Stimulated activated CD4-positive, alpha-beta T cell treated with anti-CD3 and anti-CD28 coated beads, TNF-alpha, amount 100 ng/mL, for 1 hour (primary cell): ENCODE results near the gene CPA2.
"Not testable (repeated sequence)": the region's sequence is repeated elsewhere in the genome, so short reads cannot be mapped to it uniquely, and the experiment has no call there.

ENCODE experiments used
- DNase-seq, 3 donors: peaks; one replicate each; pipeline ENCODE4 v3.0.0-alpha.2; 2020; ENCODE audit warnings: low read depth in 3 of 3, low spot score in 1 of 3

Gene CPA2

DNA sequence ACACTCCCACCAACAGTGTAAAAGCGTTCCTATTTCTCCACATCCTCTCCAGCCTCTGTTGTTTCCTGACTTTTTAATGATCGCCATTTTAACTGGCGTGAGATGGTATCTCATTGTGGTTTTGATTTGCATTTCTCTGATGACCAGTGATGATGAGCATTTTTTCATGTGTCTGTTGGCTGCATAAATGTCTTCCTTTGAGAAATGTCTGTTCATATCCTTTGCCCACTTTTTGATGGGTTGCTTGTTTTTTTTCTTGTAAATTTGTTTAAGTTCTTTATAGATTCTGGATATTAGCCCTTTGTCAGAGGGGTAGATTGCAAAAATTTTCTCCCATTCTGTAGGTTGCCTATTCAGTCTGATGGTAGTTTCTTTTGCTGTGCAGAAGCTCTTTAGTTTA is 17.0 kb upstream of the CPA2 start:
- DNase-seq = not testable (repeated sequence)

DNA sequence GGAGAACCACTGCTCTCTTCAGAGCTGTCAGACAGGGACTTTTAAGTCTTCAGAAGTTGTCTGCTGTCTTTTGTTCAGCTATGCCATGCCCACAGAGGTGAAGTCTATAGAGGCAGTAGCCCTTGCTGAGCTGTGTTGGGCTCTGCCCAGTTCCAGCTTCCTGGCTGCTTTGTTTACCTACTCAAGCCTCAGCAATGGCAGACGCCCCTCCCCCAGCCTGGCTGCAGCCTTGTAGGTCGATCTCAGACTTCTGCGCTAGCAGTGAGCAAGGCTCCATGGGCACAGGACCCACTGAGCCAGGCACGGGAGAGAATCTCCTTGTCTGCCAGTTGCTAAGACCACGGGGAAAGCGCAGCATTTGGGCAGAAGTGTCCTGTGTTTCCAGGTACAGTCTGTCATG is 12.1 kb upstream of the CPA2 start:
- no peak for DNase-seq

DNA sequence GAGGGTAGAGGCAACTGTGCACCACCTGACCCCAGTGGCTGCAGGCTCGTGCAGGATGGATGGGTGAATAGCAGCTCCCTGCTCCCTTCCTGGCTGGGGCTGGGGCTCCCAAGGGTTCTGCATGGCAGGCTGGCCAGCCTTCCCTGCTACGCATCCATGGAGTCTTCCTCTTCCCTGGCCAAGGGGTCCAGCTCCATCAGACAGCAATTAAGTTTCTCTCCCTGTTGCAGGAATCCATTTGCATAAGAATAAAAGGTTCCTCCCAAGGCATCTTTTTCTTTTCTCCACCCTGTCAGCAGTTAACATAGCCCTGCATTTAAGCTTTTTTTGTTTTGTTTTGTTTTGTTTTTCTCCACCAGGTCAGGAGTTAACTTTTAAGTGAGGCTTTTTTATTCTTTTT is 10.0 kb upstream of the CPA2 start:
- no peak for DNase-seq

DNA sequence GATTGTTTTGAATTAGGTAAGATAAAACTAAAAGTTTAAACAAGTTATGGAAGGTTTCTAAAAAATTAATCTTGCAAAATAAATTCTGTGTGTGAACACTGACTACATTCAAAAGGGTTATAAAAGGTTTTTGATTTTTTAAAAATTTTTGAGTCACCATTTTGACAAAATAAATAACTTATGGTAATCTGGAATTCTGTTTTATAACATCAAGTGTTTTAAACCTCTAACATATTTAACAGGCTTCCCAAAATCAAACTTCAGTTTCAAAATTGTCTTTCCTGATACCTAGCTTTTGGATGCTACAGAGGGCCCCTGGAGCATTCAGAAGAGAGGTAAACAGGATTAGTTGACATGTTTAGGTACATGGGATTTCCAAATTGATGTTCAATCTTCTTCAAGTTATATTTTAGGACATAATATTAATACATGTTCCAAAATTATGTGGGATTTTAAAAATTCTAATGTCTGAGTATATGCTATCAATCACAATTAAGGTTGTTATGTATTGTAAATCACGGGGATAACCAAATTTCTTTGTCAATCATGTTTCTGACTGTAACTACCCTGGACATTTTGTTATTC is 8.1 kb upstream of the CPA2 start:
- DNase-seq = no peak

DNA sequence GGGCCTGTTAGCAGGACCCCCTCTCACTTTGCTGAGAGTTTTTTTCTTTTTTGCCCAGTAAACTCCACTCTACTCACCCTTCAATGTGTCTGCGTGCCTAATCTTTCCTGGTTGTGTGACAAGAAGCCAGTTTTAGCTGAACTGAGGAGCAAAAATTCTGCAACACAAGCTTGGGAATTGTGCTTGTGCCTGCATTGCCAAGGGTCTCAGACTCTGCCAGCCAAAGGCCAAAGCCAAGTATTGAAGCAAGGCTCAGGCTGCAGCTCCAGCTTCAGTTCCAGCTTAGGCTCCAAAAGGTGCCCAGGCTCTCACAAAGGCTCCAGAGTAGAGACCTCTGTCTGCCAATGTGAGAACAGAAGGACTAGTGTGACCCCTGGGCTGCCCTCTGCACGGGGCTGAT is 4.2 kb upstream of the CPA2 start:
- no peak for DNase-seq

DNA sequence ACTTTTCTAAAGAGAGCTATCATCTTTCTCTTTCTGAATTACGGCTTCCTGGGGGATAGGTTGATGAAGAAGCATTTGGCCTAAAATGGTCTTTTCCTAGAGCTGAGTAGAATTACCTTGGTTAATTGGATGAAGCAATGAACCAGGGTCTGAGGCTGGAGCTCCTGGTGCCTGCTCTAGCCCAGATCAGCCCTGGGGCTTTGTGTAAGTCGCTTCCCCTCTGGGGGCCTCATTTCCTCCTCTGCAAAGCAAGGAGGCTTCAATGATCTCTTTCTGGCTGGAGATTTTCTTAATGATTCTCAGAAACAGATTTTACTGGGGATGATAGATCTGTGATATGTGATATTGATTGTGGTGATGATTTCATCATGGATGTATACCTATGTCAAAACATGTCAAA is 3.5 kb upstream of the CPA2 start:
- DNase-seq = no peak

DNA sequence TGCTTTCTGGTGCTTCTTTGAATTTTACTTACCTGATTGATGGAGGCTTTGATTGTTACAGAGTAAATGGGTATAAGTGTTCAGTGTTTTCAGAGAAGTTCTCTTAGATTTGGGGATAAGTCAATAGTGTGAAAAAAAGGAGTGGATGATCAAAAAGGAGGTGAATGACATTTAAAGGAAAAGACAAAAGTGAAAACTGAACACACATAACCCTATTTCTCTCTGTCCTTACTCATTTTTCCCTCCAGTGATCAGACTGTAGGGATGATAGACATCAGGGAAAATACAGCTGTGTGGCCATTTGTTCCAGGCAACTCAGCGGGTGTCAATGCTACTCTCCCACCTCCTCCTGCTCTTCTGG is 278 bp downstream of the CPA2 start:
- no peak for DNase-seq

DNA sequence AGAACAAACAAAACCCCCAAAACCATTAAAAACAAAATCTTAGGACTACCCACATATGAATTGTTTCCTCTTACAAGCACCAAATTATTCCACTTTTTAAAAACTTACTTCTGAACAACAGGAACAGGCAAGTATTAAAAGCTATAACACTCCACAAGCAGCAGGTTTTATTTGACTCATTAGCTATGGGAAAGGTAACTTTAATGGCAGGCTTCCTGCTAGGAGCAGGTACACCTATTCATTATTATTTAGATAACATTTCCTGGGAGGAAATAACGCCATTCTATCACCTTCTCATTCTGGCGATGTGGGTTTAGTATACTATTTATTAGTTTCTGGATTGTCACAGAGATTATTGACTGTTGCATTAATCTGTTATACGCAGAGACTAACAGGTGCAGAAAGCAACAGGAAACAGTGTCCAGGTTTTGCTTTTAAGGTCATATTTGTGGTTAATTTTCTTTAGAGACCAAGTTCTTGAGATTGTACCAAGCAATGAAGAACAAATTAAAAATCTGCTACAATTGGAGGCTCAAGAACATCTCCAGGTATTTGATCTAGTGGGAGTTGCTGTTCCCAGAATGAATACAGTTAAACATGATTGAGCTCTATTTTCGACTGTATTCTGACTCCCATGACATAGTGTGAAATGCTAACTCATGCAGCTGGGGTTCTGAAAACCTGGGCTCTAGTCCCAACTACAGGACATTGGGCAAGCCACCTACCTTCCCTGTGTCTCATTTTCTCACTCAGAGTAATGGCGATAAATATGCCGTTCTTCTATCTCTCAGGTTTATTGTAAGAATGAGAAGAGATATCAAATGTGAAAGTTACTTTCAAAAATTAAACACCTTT is 2.0 kb downstream of the CPA2 start:
- no peak for DNase-seq

DNA sequence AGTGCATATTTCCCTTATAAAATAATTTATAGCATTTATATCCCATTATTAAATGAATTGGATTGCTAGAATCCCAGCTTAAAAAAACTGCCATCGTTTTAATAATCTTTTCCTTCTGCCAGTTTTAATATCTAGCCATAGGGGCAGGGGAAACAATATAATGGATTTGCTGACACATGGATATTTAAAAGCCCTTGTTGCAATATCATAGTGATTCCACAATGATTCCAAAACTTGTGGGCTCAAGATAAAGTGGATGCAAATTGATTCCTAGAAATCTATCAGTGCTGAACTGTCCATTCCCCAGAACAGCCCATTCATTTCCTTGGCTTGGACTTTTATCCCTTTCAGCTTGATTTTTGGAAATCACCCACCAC is 2.6 kb downstream of the CPA2 start:
- DNase-seq = no peak

DNA sequence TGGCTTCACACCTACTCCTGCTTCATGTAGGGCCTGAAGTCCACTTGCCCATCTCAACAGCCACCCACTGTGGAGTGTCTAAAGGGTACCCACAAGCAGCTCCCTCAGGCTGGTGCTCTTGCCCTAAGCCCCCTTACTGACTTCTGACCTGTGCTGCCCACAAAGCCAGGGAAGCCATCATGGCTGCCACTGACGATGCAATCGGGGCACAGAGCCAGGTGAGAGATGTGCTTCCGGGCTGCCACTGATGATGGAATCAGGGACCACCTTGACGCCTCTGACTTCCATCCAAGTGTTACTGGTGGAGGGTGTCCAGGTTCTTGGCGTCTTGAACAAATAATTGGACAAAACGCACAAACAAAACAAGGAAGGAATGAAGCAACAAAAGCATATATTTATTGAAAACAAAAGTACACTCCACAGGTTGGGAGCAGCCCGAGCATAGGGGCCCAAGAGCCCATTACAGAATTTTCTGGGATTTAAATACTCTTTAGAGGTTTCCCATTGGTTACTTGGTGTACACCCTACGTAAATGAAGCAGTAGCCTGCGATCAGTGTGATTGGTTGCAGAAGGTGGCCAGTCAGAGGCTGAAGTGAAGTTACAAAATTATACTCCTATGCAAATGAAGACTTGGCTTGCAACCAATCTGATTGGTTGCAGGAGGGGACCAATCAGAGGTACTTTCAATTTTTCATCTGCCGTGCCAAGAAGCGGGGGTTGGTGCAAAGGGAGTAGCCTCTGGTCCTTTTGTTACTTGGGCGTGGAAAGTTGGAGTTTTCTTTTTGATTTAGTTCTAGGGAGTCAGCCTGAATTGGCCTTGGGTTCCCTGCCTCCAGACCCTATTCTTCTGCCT is 4.5 kb downstream of the CPA2 start:
- no peak for DNase-seq

DNA sequence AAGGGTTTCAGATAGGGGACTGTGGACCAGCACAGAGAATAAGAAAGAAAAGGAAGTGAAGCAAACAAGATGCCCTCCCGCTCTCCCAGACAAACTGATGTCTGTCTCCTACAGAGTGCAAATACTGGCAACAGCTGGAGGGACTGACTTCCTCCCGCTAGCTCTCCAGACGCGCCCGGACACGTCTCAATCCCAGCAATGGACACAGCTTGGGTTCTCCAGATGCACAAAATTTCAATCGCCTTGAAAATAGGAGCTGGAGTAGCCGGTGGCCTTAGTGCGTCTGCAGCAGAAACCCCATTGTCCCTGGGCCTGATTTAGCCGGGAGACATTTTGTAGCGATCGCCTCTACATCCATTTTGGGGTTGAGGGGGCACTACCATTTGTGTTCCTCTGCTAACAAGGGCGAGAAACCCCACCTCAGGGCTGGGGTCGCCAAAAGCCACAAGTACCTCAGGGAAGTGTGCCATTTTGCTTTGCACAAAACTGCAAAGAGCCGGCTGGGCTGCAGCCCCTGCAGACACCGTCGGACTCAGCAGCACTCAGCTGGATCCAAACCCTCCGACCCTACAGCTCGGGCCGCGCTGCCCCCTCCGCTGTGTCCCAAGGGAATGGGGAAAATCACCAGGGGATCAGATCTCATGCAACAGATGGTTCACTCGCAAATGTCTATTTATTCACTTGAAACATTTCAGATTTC is 5.9 kb downstream of the CPA2 start:
- no peak for DNase-seq

DNA sequence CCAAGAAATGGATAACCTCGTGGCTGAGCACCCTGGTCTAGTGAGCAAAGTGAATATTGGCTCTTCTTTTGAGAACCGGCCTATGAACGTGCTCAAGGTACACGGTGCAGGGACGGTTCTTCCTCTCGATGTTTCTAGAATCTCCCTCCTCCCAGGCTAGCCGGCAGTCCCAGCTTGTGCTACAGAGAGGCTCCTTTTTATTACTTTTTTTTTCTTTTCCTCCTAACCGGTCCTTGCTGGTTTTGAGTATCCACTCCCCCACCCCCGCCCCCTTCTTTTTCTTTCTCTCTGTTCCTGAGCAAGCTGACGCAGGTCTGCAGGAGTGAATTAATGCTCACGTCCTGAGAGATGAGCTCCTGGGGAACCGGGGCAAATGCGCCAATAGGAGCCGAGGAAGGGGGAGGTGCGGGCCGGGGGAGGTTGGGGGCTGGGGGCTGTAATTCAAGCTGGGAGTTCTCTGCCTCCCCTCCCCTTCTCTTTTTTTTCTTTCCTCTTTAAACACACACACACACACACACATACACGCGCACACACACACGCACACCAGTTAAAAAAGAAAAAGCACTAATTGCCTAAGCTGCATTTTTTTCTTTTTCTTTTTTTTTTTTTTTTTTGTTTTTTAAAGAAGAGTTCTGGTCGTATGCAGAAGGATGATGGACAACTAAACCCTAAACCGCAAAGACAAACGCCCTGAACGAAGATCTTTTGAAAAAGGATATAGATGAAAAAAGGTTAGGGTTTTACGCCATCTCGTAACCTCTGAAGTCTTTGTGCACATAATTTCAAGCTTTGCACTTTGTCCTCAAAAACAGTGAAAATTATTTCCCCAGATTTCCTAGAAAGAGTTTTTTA is 6.6 kb downstream of the CPA2 start:
- DNase-seq = no peak

DNA sequence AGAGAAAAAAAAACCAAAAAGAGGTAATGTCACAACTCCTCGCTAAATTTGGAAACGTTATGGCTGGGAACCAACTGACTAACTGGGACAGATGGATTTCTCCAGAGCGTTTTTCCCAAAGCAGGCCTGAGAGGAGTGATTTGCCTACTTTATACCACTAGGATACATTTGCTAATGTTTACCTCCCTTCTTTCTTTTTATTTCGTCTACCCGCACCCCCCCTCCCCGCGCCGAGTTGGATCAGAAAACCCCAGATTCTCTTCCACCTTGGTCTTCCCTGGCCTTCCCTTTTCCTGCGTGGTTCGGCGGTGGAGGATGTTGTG is 7.2 kb downstream of the CPA2 start:
- DNase-seq = no peak

DNA sequence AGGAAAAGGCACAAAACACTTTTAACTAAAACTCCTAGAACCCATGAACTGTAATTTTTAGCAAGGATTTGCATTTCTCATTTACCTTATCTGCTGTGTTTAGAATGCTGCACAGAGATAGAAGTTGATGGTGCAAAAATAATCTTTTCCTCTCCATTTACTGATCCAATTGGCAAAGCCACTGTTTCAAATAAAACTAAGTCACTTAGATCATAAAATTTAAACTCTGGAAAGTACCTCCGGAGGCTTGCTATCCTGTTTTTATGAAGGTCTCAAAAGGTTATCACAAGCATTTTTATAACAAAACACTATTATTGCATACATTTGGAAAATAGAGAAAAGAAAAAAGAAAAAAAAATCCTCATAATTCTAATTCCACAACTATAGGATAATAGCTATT is 7.6 kb downstream of the CPA2 start:
- DNase-seq = no peak

DNA sequence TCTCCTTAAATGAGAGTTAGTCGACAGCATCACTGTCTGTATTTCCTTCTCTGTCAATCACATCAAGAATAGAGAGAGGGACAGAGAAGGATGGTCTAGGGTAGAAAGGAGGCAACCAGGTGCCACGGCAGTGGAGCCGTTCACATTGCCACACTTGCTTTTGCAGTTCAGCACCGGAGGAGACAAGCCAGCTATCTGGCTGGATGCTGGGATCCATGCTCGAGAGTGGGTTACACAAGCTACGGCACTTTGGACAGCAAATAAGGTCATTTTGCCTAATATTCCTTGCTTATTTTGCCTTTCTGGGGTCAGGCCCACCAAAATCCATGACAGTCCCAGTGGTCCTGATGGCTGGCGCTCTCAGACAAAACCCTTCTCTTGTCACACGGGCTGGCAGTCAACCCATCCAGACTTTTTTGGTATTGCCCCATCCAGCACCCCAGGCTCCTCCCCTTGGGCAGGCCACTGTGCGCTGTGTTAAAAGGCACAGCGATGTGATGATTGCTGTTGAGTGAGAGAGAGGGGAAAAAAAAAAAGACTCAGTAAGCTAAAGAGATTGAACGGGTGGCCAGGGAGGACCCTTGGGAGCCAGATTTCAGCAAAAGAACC is 8.4 kb downstream of the CPA2 start:
- DNase-seq = no peak

DNA sequence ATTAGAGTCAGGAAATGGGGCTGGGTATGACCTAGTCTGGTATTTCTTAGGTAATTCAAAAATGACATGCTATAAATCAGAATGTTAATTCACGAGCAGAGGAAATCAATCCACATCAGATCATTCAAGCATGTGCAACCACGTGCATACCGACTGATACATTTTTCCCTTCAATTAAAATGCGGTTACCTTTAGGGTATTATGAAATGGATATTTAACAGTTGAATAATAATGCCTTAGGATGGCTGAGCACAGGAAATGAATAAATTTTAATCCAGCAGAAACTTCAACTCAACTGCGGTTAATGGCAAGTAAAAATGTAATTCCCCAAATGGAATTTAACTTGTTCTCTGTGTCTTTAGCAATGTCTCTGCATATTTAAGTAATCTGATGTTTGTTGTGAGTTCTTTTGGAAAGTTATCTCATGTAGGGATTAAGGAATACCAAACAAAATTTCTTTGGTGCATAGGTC is 9.2 kb downstream of the CPA2 start:
- no peak for DNase-seq

DNA sequence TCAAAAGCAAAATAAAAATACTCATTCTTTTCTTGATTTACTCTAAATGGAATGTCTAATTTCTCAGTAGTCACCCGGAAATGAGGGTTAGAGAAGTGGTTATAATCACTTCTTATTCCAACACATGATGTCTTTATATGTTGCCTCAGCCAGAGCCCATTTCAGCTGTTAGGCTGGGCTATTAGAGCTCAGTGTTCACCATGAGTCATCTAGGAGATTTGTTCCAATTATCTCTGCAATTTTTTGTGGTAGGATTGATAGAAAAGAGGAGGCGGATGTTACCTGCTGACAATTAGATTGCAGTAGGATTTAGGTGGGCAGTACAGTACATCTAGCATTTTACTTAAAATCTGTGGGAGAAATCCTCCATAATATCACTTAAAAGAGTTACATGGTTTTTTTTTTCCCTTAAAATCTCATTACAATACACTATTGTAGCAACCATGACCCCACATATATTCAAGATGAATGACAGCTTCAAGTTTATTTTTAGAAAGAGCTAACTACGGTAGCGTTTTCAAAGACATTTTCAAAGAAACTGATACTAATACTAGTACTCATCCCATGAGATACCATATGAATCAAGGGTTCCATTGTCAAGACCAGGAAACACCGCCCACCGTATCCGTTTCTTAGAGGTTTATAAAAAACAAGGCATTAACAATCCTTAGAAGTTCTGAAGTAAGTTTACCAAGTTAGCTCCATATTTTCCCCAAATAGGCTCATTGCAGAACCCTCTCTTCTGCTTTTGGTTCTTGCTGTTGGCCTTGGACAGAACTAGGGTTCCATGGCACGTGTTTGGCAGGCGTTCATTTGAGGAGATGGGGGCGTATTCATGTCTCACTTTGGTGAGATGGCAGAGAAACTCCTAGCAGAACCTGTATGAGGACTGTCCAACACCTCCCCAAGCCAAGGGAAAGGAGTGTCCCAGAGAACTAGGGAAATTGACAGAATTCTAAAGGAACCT is 10.4 kb downstream of the CPA2 start:
- DNase-seq = no peak

DNA sequence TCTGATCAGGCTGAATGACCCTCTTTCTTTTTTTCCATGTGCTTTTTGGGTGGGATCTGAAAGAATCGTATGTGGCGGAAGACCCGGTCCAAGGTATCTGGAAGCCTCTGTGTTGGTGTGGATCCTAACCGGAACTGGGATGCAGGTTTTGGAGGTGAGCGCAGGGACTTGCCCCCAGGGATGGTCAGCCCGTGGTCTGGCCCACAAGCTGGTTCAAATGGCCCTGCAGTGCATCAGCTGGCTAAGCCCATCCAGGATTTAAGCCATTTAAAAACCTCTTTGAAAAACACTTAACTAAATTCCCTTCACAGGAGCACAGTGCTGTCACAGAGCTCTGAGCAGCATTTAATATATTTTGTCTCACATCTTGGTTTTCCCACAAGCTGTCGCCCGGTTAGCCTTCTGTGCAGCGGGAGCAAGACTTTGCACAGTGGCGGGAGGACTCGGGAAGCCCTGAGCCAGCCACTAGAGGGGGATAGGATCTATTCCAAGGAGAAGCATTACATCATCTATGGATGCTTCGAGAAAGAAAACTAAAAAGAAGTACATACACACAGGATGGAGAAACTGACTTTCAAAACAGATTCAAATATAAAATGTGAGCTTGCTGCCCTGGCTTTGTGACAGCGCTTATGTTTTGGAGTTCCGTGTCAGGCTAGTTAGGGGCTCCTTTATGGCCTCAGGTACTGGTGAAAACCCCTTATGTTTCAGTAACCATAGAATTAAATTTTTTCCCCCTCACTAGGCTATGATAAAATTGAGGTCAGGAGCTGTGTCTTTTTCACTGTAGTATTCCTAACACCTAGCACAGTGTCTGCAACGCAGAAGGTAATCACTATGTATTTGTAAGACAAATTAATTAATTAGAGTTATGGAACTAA is 11.3 kb downstream of the CPA2 start:
- no peak for DNase-seq
